HG03565 (cell line): ENCODE measurements around the gene BAZ2A.

Experiments
- ATAC-seq: cut with Tn5 transposase; IDR thresholded peaks from one replicate; pipeline ENCODE4 v1.9.1; 2021; ENCODE audit warnings: mild to moderate bottlenecking, moderate library complexity; ENCODE audit not compliant: unreplicated experiment

BAZ2A gene

GRCh38 chr12:56635806-56636674 is 5.9 kb upstream of the BAZ2A start:
- ATAC-seq = peak; percentile 23

GRCh38 chr12:56634837-56635791 is 5.0 kb upstream of the BAZ2A start:
- no peak for ATAC-seq

GRCh38 chr12:56634242-56634836 is 4.2 kb upstream of the BAZ2A start:
- ATAC-seq = no peak

GRCh38 chr12:56633468-56634241 is 3.5 kb upstream of the BAZ2A start:
- ATAC-seq = no peak

GRCh38 chr12:56632701-56633467 is 2.8 kb upstream of the BAZ2A start:
- ATAC-seq = no peak

GRCh38 chr12:56631790-56632700 is 1.9 kb upstream of the BAZ2A start:
- ATAC-seq = no peak

- no peak for ATAC-seq
Observed at GRCh38 chr12:56629459-56630179, 507 bp downstream of the BAZ2A start.

GRCh38 chr12:56628671-56629458 is 1.3 kb downstream of the BAZ2A start:
- ATAC-seq = no peak

GRCh38 chr12:56626701-56627100 is 3.4 kb downstream of the BAZ2A start:
- no peak for ATAC-seq

- no peak for ATAC-seq
Observed at GRCh38 chr12:56622535-56622934, 7.6 kb downstream of the BAZ2A start.

GRCh38 chr12:56616925-56617324 is 13.2 kb downstream of the BAZ2A start:
- ATAC-seq = no peak

- ATAC-seq = no peak
Observed at GRCh38 chr12:56616244-56616643, 13.9 kb downstream of the BAZ2A start.

- ATAC-seq = no peak
Observed at GRCh38 chr12:56614627-56615026, 15.5 kb downstream of the BAZ2A start.

GRCh38 chr12:56604355-56604754 is 25.8 kb downstream of the BAZ2A start:
- no peak for ATAC-seq

- ATAC-seq = no peak
Observed at GRCh38 chr12:56602239-56602638, 27.9 kb downstream of the BAZ2A start.

- ATAC-seq = no peak
Observed at GRCh38 chr12:56601503-56601902, 28.6 kb downstream of the BAZ2A start.

- ATAC-seq = no peak
Observed at GRCh38 chr12:56600753-56601152, 29.4 kb downstream of the BAZ2A start.
